Measurements from ENCODE around the gene AUTS2. TPM values are rescaled to one million over a fixed set of nuclear protein-coding genes. Genes with fewer than 3 reads are reported as not detected.

Gene AUTS2
- polyA plus RNA-seq, 1 donor from 2014 or later: 97.3 TPM

DNA sequence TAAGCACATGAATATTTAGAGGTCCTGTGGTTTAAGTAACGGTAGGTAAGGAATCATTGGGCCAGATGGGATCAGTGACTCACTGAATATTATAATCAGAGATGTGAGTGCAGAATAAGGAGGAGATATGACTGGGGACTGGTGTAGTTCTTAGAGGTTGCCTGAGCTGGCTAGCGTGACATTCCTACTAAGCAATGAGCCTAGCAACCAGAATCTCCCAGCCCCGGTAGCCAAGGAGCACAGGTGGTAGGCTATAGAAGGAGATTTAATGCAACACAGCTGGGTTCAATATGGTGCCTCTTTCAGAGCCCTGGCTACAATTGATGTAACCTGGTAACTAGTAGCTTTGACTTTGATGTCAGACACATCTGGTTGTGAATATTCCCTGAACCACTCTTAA lies 641.6 kb downstream of the AUTS2 start:
- Histone ChIP-seq H3K36me3 (ENCODE audit: insufficient read depth, low read length) (no peaks in the 10 kb centered on the region), H3K9ac (ENCODE audit: low read length) (no peak overlapping the region), H3K27ac (ENCODE audit: low read length) (no peak overlapping the region), H3K4me2 (ENCODE audit: low read length) (no peak overlapping the region), H3K27me3 (ENCODE audit: insufficient read depth, low read depth, low read length) (no peaks in the 10 kb centered on the region), H3K4me3 (ENCODE audit: low read length) (no peak overlapping the region), H3F3A (ENCODE audit: insufficient read depth, low read length, poor library complexity, severe bottlenecking) (no peaks in the 10 kb centered on the region), H4K20me1 (ENCODE audit: insufficient read depth) (no peaks in the 10 kb centered on the region), H3K79me2 (replicated peaks; ENCODE audit: insufficient read depth, low read length) (no peaks in the 10 kb centered on the region), H3K9me3 (ENCODE audit: low read length) (no peaks in the 10 kb centered on the region), H3K9me2 (ENCODE audit: insufficient read depth, low read length) (no peaks in the 10 kb centered on the region), H2AFZ (ENCODE audit: low read depth, low read length) (no peak overlapping the region)
- TF ChIP-seq POLR2AphosphoS5 (IDR thresholded peaks at IDR 0.05) (no peak), EZH2 (IDR thresholded peaks at IDR 0.05; ENCODE audit: borderline replicate concordance, insufficient read depth, low read length, poor library complexity, severe bottlenecking) (no peak), SMC3 (conservative IDR thresholded peaks at IDR 0.05; ENCODE audit: poor library complexity) (no peak), EP300 (conservative IDR thresholded peaks at IDR 0.05; ENCODE audit: poor library complexity, severe bottlenecking) (no peak), MXI1 (conservative IDR thresholded peaks at IDR 0.05; ENCODE audit: poor library complexity, severe bottlenecking) (no peak), TAF1 (IDR thresholded peaks at IDR 0.05; ENCODE audit: low read depth) (no peak), RAD21 (conservative IDR thresholded peaks at IDR 0.05) (no peak)
- TF ChIP-seq, protein P1, sequence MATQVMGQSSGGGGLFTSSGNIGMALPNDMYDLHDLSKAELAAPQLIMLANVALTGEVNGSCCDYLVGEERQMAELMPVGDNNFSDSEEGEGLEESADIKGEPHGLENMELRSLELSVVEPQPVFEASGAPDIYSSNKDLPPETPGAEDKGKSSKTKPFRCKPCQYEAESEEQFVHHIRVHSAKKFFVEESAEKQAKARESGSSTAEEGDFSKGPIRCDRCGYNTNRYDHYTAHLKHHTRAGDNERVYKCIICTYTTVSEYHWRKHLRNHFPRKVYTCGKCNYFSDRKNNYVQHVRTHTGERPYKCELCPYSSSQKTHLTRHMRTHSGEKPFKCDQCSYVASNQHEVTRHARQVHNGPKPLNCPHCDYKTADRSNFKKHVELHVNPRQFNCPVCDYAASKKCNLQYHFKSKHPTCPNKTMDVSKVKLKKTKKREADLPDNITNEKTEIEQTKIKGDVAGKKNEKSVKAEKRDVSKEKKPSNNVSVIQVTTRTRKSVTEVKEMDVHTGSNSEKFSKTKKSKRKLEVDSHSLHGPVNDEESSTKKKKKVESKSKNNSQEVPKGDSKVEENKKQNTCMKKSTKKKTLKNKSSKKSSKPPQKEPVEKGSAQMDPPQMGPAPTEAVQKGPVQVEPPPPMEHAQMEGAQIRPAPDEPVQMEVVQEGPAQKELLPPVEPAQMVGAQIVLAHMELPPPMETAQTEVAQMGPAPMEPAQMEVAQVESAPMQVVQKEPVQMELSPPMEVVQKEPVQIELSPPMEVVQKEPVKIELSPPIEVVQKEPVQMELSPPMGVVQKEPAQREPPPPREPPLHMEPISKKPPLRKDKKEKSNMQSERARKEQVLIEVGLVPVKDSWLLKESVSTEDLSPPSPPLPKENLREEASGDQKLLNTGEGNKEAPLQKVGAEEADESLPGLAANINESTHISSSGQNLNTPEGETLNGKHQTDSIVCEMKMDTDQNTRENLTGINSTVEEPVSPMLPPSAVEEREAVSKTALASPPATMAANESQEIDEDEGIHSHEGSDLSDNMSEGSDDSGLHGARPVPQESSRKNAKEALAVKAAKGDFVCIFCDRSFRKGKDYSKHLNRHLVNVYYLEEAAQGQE (IDR thresholded peaks at IDR 0.05; ENCODE audit: borderline replicate concordance): no peak
- TF ChIP-seq, protein P2, sequence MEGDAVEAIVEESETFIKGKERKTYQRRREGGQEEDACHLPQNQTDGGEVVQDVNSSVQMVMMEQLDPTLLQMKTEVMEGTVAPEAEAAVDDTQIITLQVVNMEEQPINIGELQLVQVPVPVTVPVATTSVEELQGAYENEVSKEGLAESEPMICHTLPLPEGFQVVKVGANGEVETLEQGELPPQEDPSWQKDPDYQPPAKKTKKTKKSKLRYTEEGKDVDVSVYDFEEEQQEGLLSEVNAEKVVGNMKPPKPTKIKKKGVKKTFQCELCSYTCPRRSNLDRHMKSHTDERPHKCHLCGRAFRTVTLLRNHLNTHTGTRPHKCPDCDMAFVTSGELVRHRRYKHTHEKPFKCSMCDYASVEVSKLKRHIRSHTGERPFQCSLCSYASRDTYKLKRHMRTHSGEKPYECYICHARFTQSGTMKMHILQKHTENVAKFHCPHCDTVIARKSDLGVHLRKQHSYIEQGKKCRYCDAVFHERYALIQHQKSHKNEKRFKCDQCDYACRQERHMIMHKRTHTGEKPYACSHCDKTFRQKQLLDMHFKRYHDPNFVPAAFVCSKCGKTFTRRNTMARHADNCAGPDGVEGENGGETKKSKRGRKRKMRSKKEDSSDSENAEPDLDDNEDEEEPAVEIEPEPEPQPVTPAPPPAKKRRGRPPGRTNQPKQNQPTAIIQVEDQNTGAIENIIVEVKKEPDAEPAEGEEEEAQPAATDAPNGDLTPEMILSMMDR (IDR thresholded peaks at IDR 0.05; ENCODE audit: poor library complexity, severe bottlenecking): no peak

DNA sequence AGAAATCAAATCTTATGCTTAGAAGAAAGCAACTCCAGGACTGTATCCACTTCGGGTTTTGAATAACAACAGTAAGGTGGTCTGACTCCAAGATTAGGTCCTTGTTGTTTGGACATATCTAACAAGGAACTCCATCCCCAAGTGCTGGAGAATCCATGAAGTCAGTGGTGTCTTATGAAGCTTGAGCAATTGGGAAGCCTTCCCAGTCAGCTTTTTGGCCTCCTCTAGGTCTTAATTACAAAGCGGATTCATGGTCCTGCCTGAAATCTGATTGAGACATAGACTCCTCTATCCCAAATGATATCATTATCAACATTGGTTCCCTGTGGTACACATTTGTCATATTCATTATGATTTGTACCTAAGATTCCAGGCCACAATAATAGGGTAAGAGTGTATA lies 642.6 kb downstream of the AUTS2 start:
- H3K9me2 ChIP-seq (ENCODE audit: insufficient read depth, low read length): no peaks in the 10 kb centered on the region
- H3K36me3 ChIP-seq (ENCODE audit: insufficient read depth, low read length): no peaks in the 10 kb centered on the region
- no peaks in the 10 kb centered on the region for H3K9me3 ChIP-seq (ENCODE audit: low read length)
- no peak overlapping the region for H2AFZ ChIP-seq (ENCODE audit: low read depth, low read length)
- TF ChIP-seq RAD21 (conservative IDR thresholded peaks at IDR 0.05): no peak
- no peak for TF ChIP-seq EZH2 (IDR thresholded peaks at IDR 0.05; ENCODE audit: borderline replicate concordance, insufficient read depth, low read length, poor library complexity, severe bottlenecking)
- TF ChIP-seq POLR2AphosphoS5 (IDR thresholded peaks at IDR 0.05): no peak
- TF ChIP-seq MXI1 (conservative IDR thresholded peaks at IDR 0.05; ENCODE audit: poor library complexity, severe bottlenecking): no peak
- TF ChIP-seq, protein P1 (IDR thresholded peaks at IDR 0.05; ENCODE audit: borderline replicate concordance): no peak
- no peak for TF ChIP-seq EP300 (conservative IDR thresholded peaks at IDR 0.05; ENCODE audit: poor library complexity, severe bottlenecking)
- no peak for TF ChIP-seq SMC3 (conservative IDR thresholded peaks at IDR 0.05; ENCODE audit: poor library complexity)
- TF ChIP-seq, protein P2 (IDR thresholded peaks at IDR 0.05; ENCODE audit: poor library complexity, severe bottlenecking): no peak
- no peak for TF ChIP-seq TAF1 (IDR thresholded peaks at IDR 0.05; ENCODE audit: low read depth)
- no peak overlapping the region for H3K4me2 ChIP-seq (ENCODE audit: low read length)
- no peaks in the 10 kb centered on the region for H4K20me1 ChIP-seq (ENCODE audit: insufficient read depth)
- no peak overlapping the region for H3K27ac ChIP-seq (ENCODE audit: low read length)
- H3F3A ChIP-seq (ENCODE audit: insufficient read depth, low read length, poor library complexity, severe bottlenecking): no peaks in the 10 kb centered on the region
- H3K4me3 ChIP-seq (ENCODE audit: low read length): no peak overlapping the region
- no peaks in the 10 kb centered on the region for H3K79me2 ChIP-seq (replicated peaks; ENCODE audit: insufficient read depth, low read length)
- no peaks in the 10 kb centered on the region for H3K27me3 ChIP-seq (ENCODE audit: insufficient read depth, low read depth, low read length)
- H3K9ac ChIP-seq (ENCODE audit: low read length): no peak overlapping the region
